GM21723 (cell line): ENCODE results near the gene NDFIP1.
"Not testable (repeated sequence)": the region's sequence is repeated elsewhere in the genome, so short reads cannot be mapped to it uniquely, and the experiment has no call there.

ENCODE experiments used
- ATAC-seq: cut with Tn5 transposase; IDR thresholded peaks from one replicate; pipeline ENCODE4 v1.9.1; 2021; ENCODE audit warnings: mild to moderate bottlenecking, moderate library complexity; ENCODE audit not compliant: unreplicated experiment

NDFIP1 gene

GRCh38 chr5:142182840-142183239 lies 74.3 kb downstream of the NDFIP1 start:
- no peak for ATAC-seq

- no peak for ATAC-seq
Measured at GRCh38 chr5:142183561-142183960, 75.0 kb downstream of the NDFIP1 start.

- no peak for ATAC-seq
Measured at GRCh38 chr5:142184988-142185387, 76.4 kb downstream of the NDFIP1 start.

GRCh38 chr5:142186514-142186856 lies 77.9 kb downstream of the NDFIP1 start:
- no peak for ATAC-seq

GRCh38 chr5:142186857-142187594 lies 78.4 kb downstream of the NDFIP1 start:
- no peak for ATAC-seq

- not testable (repeated sequence) for ATAC-seq
Measured at GRCh38 chr5:142188691-142189090, 80.1 kb downstream of the NDFIP1 start.

- no peak for ATAC-seq
Measured at GRCh38 chr5:142189813-142190212, 81.2 kb downstream of the NDFIP1 start.

- ATAC-seq, result no peak
Measured at GRCh38 chr5:142191776-142192175, 83.2 kb downstream of the NDFIP1 start.

GRCh38 chr5:142192286-142193113 lies 83.9 kb downstream of the NDFIP1 start:
- ATAC-seq, result no peak

- no peak for ATAC-seq
Measured at GRCh38 chr5:142193114-142193428, 84.5 kb downstream of the NDFIP1 start.

GRCh38 chr5:142197098-142197497 lies 88.5 kb downstream of the NDFIP1 start:
- ATAC-seq, result no peak

- no peak for ATAC-seq
Measured at GRCh38 chr5:142197781-142198180, 89.2 kb downstream of the NDFIP1 start.

GRCh38 chr5:142199388-142199787 lies 90.8 kb downstream of the NDFIP1 start:
- ATAC-seq, result no peak

GRCh38 chr5:142200387-142200786 lies 91.8 kb downstream of the NDFIP1 start:
- ATAC-seq, result no peak

GRCh38 chr5:142201471-142201887 lies 92.9 kb downstream of the NDFIP1 start:
- no peak for ATAC-seq

GRCh38 chr5:142202282-142202681 lies 93.7 kb downstream of the NDFIP1 start:
- no peak for ATAC-seq
